GM12875 (cell line): ENCODE measurements around the gene SRF.

Experiments
- H3K4me3 ChIP-seq: one replicate; pipeline ENCODE4 v1.5.1; 2011; ENCODE audit warnings: low read depth, low read length, control low read depth
- CTCF ChIP-seq: IDR thresholded peaks from 2 replicates; pipeline ENCODE4 v1.5.1; 2011; ENCODE audit warnings: low read depth, mild to moderate bottlenecking, control low read depth, inconsistent platforms, low read length, moderate library complexity, borderline replicate concordance; ENCODE audit not compliant: insufficient read depth

The SRF gene

DNA sequence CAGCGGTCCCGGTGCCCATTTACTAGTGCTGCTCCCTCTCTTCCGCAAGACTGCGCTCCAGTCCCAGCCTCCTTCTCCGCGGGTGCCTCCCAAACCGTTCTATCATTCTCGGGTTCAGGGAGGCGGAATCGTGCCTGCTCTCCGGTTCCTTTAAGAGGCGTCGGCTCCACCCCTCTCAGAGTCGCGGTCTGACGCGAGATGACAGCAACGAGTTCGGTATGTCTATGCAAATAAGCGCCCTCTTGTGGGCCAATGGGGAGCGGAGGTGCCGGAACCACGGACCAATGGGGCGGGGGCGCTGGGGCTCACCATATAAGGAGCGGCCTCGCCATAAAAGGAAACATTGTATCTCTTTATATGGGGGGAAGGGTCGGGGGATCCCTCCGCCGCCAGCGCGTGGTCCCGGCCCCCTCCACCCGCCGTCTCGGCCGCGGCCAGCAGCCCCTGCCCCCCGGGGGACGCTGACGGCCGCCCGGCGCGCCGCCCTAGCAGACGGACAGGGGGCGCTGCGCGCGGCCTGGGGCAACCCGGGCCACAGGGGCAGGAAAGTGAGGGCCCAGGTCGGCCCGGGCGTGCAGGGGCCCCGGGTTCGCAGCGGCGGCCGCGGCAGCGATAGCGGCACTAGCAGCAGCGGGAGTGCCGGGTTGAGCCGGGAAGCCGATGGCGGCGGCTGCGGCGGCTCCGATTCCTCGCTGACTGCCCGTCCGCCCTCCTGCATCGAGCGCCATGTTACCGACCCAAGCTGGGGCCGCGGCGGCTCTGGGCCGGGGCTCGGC lies at the start of gene SRF:
TSS of gene SRF (plus strand) at position 339 of the 776 bp plus-strand sequence. CDS start at position 727, 388 bp downstream.
- peak; percentile 84 for TF ChIP-seq CTCF
- H3K4me3 ChIP-seq: peak within 1 kb of the TSS; percentile 74

GRCh38 chr6:43122146-43122545 lies 48.9 kb upstream of the SRF start:
- TF ChIP-seq CTCF: no peak
- no peak overlapping the region for H3K4me3 ChIP-seq

- H3K4me3 ChIP-seq: no peak overlapping the region
- TF ChIP-seq CTCF: no peak
These were observed 47.4 kb upstream of the SRF start for GRCh38 chr6:43123461-43124314.

DNA sequence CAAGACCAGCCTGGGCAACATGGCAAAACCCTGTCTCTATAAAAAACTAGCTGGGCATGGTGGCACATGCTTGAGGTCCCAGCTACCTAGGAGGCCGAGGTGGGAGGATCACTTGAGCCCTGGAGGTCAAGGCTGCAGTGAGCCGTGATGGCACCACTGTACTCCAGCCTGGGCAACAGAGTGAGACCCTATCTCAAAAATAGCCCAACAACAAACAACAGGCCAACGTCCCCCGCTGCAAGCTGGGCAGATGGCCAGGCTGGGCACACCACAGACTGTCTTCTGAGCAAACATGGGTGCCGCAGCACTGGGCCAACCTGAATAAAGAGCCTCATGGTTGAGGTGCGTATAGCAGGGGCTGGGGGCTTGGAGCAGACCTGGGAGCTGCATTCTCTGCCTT lies 46.6 kb upstream of the SRF start:
- no peak for TF ChIP-seq CTCF
- no peak overlapping the region for H3K4me3 ChIP-seq

DNA sequence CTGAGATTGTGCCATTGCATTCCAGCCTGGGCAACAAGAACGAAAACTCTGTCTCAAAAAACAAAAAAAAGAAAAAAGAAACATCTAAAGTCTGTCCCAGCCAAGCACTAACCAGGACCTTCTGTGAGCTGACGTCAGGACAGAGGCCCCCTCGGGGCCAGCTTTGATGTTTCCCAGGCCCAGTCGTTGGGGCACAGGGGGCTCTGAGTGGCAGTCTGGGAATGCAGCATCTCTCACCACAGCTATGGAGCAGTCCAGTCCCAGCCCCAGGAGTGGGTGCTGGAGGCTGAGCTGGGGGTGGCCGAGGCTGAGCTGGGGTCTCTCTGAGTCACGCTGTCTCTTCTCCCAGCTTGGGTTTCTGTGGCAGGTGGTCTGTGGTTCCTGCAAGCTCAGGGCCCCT lies 46.0 kb upstream of the SRF start:
- TF ChIP-seq CTCF: no peak
- H3K4me3 ChIP-seq: no peak overlapping the region

- no peak for TF ChIP-seq CTCF
These were observed 45.5 kb upstream of the SRF start for GRCh38 chr6:43125555-43125954.

GRCh38 chr6:43127180-43127579 lies 43.9 kb upstream of the SRF start:
- no peak overlapping the region for H3K4me3 ChIP-seq
- no peak for TF ChIP-seq CTCF

More at GRCh38 chr6:43125555-43125954, 45.5 kb upstream of the SRF start:
- H3K4me3 ChIP-seq: no peak overlapping the region
